Panc1 (cell line): ENCODE measurements around the gene CSMD2.

Source experiments
- CTCF ChIP-seq: fragments of 450-650 bp; IDR thresholded peaks from 2 replicates; pipeline ENCODE4 v1.5.1; 2017; ENCODE audit warnings: mild to moderate bottlenecking
- POLR2AphosphoS5 ChIP-seq: IDR thresholded peaks from 2 replicates; pipeline ENCODE4 v1.6.1; 2012; ENCODE audit warnings: mild to moderate bottlenecking, low read depth, low read length, moderate library complexity
- REST ChIP-seq, 2 experiments: IDR thresholded peaks; 2 replicates each; pipeline ENCODE4 v1.6.1; 2011 to 2012; ENCODE audit warnings: low read depth in 2 of 2, control low read depth in 1 of 2, low read length in 1 of 2, mild to moderate bottlenecking in 1 of 2, moderate library complexity in 1 of 2; ENCODE audit not compliant: insufficient read depth in 1 of 2
- SIN3A ChIP-seq: IDR thresholded peaks from 2 replicates; pipeline ENCODE4 v1.6.1; 2012; ENCODE audit warnings: low read depth, mild to moderate bottlenecking, low read length, moderate library complexity, borderline replicate concordance; ENCODE audit not compliant: insufficient read depth
- TCF7L2 ChIP-seq: IDR thresholded peaks from 2 replicates; pipeline ENCODE4 v1.6.1; 2011; ENCODE audit warnings: mild to moderate bottlenecking, low read depth, low read length, inconsistent platforms

GRCh38 chr1:33643216-33643615 lies 521.8 kb downstream of the CSMD2 start:
- TF ChIP-seq CTCF: no peak
- no peak for TF ChIP-seq REST (IDR thresholded peaks at IDR 0.05; ENCODE audit: insufficient read depth in 1 of 2, low read depth in 2 of 2, low read length in 1 of 2)
- no peak for TF ChIP-seq POLR2AphosphoS5
- no peak for TF ChIP-seq SIN3A
- no peak for TF ChIP-seq TCF7L2
